Psoas muscle (tissue), 8 donors: ENCODE measurements around the gene SLC25A3. TPM values are rescaled to one million over a fixed set of nuclear protein-coding genes. Genes with fewer than 3 reads are reported as not detected.
A peak's percentile ranks its signal among the peaks of the same experiment; 100 is the strongest.

Source experiments
- ATAC-seq, 4 donors: fragments of 200-7000 bp; cut with Tn5 transposase; one replicate each; pipeline ENCODE4 v1.9.1; 2020; ENCODE audit warnings: moderate library complexity in 3 of 4, mild to moderate bottlenecking in 2 of 4
- DNase-seq, 2 donors: peaks; one replicate each; pipeline ENCODE4 v3.0.0-alpha.2; 2020
- H3K27ac ChIP-seq: fragments of 200-600 bp; one replicate; pipeline ENCODE4 v1.8.0; 2022
- H3K27me3 ChIP-seq, 3 donors: fragments of 200-600 bp in 1 of 3; one replicate each; pipeline versions ENCODE4 v1.6.1 to v1.8.0; 2013 to 2022; ENCODE audit warnings: low read length in 2 of 3, mild to moderate bottlenecking in 2 of 3, moderate library complexity in 1 of 3; ENCODE audit not compliant: insufficient read depth in 3 of 3
- H3K36me3 ChIP-seq, 2 donors: fragments of 200-600 bp in 1 of 2; one replicate each; pipeline versions ENCODE4 v1.6.1 to v1.8.0; 2013 to 2022; ENCODE audit warnings: low read depth in 1 of 2, mild to moderate bottlenecking in 1 of 2, moderate library complexity in 1 of 2; ENCODE audit not compliant: insufficient read depth in 1 of 2
- H3K4me1 ChIP-seq: fragments of 200-600 bp; one replicate; pipeline ENCODE4 v1.8.0; 2022
- H3K4me3 ChIP-seq: fragments of 200-600 bp; one replicate; pipeline ENCODE4 v1.8.0; 2022; ENCODE audit warnings: mild to moderate bottlenecking
- H3K9me3 ChIP-seq: fragments of 200-600 bp; one replicate; pipeline ENCODE4 v1.8.0; 2022
- CTCF ChIP-seq: fragments of 200-600 bp; IDR thresholded peaks from one replicate; pipeline ENCODE4 v1.8.0; 2022; ENCODE audit warnings: antibody characterized with exemption
- WGBS, 3 donors: extraction: QIAGEN DNeasy Blood & Tissue Kit; methylation state at CpG; one replicate each; pipeline versions ENCODE4 v1.1.6 to v1.1.7; 2013; 5-methylcytosine and 5-hydroxymethylcytosine counted together
- intact Hi-C, 2 donors: fragments of 100-400 bp; cut with DNase I; formaldehyde crosslinking; loops; one replicate each; pipeline versions ENCODE4 v1.11.0 to v1.14.2; 2022
- polyA plus RNA-seq, 3 donors: library from polyadenylated mRNA; stranded (reverse); fragments of 200-250 nt; gene quantifications; one replicate each; pipeline ENCODE4 v1.2.3, GENCODE V29; 2013
- total RNA-seq, 4 donors: library from RNA; stranded (reverse); fragmentation: NEBNext Ultra II Directional in 2 of 4; extraction: Animal tissue kit (Norgen Biotek cat#: 25700) in 2 of 4; gene quantifications; one replicate each; pipeline versions ENCODE4 v1.2.1 to v1.2.4, GENCODE V29; 2021 to 2023
- donor health status: healthy with polysubstance abuse.
- donor health status: DM: no; HTN: no; CAD: no; lungs with moderate emphysema.
- donor health status: Bipolar disorder and iron deficiency.
- donor health status: healthy.
- donor health status: DM: yes; HTN: yes; CAD: no.
- donor health status: DM: no; HTN: no; CAD: no.
- donor health status: DM: no; HTN: no; CAD: no.
- donor health status: DM: yes; HTN: yes; CAD: no.

Gene SLC25A3
- total and polyA plus RNA-seq, 7 donors: 665 to 2,071 (median 1,136) TPM

GRCh38 chr12:98587084-98587483, 6.4 kb upstream of the SLC25A3 start:
- Histone ChIP-seq H3K9me3 (no peaks in the 10 kb centered on the region), H3K36me3 (no peaks in the 10 kb centered on the region), H3K27me3 (no peaks in the 10 kb centered on the region), H3K27ac (no peak overlapping the region), H3K4me1 (no peaks in the 10 kb centered on the region), H3K4me3 (no peak overlapping the region)
- DNase-seq (no peak), ATAC-seq (no peak)
- TF ChIP-seq CTCF: no peak
- intact Hi-C loops: no loop called here
- 85 to 88% (median 85%) methylated on average over 5 of the region's 5 CpGs for WGBS, 3 donors

GRCh38 chr12:98591209-98591608, 2.3 kb upstream of the SLC25A3 start:
- 48 to 65% (median 53%) methylated on average over 4 of the region's 4 CpGs for WGBS, 3 donors
- Histone ChIP-seq H3K9me3 (no peaks in the 10 kb centered on the region), H3K27ac (no peak overlapping the region), H3K4me1 (peaks cover 12% of the 10 kb centered on the region), H3K27me3 (no peaks in the 10 kb centered on the region), H3K4me3 (no peak overlapping the region), H3K36me3 (peaks cover 4 to 12% of the 10 kb centered on the region in 2 donors)
- no peak for ATAC-seq
- no peak for TF ChIP-seq CTCF
- no peak for DNase-seq
- intact Hi-C loops: loop anchor here (5.0 kb wide), 2 partner anchors 56 to 89 kb away; partner anchors contain the start of gene APAF1 (in 1 of the 2)

GRCh38 chr12:98592825-98593322, 612 bp upstream of the SLC25A3 start:
- no peaks in the 10 kb centered on the region for H3K27me3 ChIP-seq
- peak overlapping the region; percentile 98 for H3K27ac ChIP-seq
- H3K9me3 ChIP-seq: no peaks in the 10 kb centered on the region
- H3K4me1 ChIP-seq: peaks cover 22% of the 10 kb centered on the region
- TF ChIP-seq CTCF: no peak
- H3K36me3 ChIP-seq: peaks cover 4 to 28% of the 10 kb centered on the region in 2 donors
- WGBS, 3 donors: 51 to 53% (median 53%) methylated on average over 9 of the region's 9 CpGs
- peak overlapping the region; percentile 98 for H3K4me3 ChIP-seq
- DNase-seq (no peak), ATAC-seq (peak in 1 of 4 donors; percentile 9)
- intact Hi-C loops: loop anchor here (2.0 to 5.0 kb wide), 3 partner anchors 52 to 91 kb away; partner anchors contain the start of genes APAF1 (in 2 of the 2) and IKBIP (in 1 of the 2)

GRCh38 chr12:98594050-98594835, 757 bp downstream of the SLC25A3 start:
- ATAC-seq (peak; percentile 57 to 78 (median 70)), DNase-seq (peak; percentile 57 to 81)
- peaks cover 22% of the 10 kb centered on the region for H3K4me1 ChIP-seq
- H3K9me3 ChIP-seq: no peaks in the 10 kb centered on the region
- intact Hi-C loops: loop anchor here (5.0 kb wide), 2 partner anchors 53 to 92 kb away; partner anchors contain the start of gene APAF1 (in 1 of the 2)
- 0 to 1% (median 0%) methylated on average over 34 to 35 of the region's 35 CpGs for WGBS, 3 donors
- peaks cover 6 to 42% of the 10 kb centered on the region in 2 donors for H3K36me3 ChIP-seq
- TF ChIP-seq CTCF: no peak
- no peaks in the 10 kb centered on the region for H3K27me3 ChIP-seq
- H3K4me3 ChIP-seq: peak overlapping the region; percentile 98
- peak overlapping the region; percentile 98 for H3K27ac ChIP-seq
